HG03095 (cell line): ENCODE measurements around the gene PLB1.
"Not testable (repeated sequence)": the region's sequence is repeated elsewhere in the genome, so short reads cannot be mapped to it uniquely, and the experiment has no call there.

Experiments
- ATAC-seq: cut with Tn5 transposase; IDR thresholded peaks from one replicate; pipeline ENCODE4 v1.9.1; 2021; ENCODE audit warnings: moderate library complexity; ENCODE audit not compliant: unreplicated experiment

PLB1 gene

GRCh38 chr2:28662044-28662443 is 166.2 kb downstream of the PLB1 start:
- ATAC-seq, result no peak

DNA sequence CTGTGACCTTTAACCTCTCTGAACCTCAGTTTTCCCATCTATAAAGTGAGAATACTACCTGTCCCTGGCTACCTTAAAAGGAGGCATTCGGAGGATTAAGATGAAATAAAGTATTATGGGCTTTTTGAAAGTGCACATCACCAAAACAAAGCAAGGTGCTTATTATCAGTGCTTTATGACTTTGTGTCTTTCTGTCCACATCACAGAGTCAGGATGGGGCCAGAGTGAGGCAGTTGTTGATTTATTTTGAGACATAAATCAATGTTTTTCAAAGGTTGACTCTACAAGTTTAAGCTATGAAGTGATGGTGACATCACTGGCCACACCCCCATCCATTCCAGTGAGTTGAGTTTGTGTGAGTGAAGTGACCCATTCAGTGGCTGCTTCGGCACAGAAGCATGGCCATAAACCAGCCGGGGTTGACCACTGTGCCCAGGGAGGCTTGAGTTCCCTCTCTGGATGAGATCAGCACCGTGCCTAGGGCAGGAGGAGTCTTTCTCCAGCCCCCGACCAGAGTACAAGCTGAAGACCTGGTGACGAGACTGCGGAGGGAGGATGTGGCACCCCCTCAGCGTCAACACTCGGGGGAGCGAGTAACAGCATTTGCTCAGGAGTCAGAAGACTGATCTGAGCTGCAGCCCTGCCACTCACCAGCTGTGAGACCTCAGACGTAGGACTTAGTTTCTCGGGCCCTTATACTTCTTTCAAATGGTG is 166.8 kb downstream of the PLB1 start:
- no peak for ATAC-seq

DNA sequence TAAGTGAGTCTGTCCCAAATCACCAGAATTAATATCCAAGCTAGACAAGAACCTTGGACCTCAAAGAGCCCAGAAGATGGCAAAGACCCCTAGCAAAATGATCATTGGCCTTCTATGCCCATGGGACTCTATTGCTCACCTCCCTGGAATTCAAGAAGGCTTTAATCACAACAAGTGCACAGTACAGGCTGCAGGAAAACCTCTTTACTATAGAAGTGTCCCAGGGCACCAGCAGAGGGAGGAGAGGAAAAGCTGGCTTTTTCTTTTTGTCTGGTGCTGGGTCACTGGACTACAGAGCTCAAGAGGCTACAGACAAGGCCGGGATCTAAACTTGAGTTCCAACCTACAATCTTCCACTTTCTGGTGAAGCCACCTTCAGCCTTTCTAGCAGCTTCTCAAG is 167.5 kb downstream of the PLB1 start:
- no peak for ATAC-seq

DNA sequence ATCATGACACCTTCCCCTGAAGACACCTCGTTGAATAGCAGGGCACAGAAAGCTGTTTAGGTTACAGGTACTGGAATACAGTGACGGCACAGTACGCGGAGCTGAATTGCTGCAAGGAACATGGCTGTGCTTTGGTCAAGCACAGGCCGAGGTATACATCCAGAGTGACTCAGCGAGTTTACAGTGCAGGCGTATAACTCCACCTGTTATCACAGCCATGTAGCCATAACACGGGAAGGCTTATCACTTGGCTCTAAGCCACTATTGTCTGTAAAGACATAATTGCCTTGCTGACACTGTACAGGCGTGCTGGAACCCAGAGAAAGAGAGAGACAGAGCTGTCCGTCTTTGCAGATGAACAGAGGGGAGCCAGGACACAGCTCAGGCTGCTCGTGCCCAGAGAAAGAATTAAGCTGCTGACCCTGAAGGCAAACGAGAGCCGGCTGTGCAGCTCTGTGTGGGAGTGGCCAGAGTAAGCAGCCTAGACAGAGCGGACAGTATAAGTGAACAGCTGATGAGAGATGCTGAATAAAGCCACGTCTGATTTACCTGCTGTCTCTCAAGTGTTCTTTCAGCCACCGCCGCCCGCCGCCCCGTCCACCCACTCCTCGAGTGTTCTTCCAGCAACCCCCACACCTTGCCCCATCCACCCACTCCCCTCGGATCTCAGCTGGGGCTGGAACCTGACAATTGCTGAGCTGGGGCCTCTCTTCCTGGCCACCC is 168.4 kb downstream of the PLB1 start:
- no peak for ATAC-seq

DNA sequence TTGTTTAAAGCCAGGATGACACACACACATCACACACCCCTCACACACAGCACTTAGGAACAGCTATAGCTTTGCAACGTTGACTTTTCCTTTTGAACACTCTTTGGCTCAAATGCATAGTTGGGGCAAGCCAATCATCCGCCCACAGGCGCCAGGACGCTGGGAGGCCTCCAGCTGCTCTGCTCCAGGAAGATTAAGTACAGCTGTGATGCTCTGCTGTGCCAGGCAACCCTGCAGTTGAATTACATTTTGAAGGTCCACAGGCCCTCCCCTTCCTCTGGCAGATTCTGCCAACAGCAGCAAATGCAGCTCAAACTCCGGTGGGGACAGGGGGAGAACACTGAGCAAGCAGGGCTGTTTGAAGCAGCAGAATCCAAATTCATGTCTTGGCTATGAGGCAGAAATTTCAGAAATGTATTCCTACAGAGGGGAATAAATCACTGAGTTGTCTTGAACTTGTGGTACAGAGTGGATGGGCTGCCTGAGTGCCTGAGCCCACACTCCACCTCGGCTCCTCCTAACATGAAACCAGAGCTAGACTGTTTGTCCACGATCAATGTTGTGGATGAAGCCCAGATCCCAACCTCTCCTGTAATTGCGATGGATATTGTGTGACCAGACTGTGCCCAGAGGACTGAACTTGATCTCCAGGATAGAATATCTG is 169.3 kb downstream of the PLB1 start:
- ATAC-seq, result no peak

DNA sequence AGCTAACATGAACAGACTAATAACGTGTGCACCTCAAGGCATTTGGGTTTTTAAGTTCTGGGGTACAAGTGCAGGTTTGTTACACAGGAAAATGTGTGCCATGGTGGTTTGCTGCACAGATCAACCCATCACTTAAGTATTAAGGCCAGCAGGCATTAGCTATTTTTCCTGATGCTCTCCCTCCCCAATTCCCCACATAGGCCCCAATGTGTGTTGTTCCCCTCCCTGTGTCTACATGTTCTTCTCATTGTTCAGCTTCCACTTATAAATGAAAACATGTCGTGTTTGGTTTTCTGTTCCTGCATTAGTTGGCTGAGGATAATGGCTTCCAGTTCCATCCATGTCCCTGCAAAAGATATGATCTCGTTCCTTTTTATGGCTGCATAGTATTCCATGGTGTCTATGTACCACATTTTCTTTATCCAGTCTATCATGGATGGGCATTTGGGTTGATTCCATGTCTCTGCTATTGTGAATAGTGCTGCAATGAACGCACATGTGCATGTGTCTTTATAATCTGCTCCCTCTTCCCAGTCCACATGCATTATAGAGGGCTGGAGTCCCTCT is 170.0 kb downstream of the PLB1 start:
- not testable (repeated sequence) for ATAC-seq

DNA sequence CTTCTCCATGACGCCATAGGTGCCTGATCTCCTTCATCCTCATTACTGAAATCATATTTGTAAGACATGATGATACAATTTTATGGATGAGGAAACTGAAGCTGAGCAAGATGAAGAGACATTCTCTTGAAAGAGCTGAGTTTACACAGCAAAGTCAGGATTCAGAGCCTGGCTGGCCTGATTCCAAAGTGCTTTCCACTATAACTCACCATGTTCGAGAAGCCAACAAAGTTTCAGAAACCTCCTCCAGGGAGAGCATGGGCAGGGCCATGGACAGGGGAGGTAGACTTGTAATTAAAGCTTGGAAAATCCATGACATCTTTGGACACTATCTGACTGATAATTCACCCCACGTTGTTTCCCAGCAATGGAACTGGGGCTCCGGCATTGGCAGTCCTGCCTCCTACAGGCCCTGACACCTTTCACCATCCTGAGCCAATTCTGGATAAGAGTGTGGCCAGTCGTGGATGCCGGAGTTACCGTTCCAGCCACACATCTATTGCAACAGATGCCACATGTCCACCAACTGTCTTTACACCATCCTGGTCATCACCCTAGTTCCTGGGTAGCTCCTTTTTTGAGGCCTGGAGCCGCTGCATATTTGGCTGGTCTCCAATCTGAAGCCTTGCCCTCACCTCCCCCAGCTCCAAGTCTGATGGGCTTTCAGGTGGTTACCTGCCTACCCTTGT is 170.8 kb downstream of the PLB1 start:
- no peak for ATAC-seq

DNA sequence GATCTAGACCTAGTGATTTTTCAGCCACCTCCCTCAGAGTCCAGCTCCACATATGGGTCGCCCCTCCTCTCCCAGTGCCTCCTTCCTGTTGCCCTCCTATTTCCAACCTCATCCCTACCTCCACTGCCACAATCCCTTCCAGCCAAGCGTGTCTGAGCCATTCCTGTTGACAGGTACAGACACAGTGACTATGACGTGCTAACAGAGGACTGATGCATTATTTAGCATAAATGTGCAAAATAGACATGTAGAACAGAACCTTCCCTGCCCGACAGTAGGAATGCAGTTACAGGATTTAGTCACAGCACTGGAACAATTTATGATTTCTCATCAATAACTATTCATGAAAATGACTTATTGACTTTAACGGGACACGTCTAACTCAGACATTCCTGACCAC is 171.4 kb downstream of the PLB1 start:
- no peak for ATAC-seq

DNA sequence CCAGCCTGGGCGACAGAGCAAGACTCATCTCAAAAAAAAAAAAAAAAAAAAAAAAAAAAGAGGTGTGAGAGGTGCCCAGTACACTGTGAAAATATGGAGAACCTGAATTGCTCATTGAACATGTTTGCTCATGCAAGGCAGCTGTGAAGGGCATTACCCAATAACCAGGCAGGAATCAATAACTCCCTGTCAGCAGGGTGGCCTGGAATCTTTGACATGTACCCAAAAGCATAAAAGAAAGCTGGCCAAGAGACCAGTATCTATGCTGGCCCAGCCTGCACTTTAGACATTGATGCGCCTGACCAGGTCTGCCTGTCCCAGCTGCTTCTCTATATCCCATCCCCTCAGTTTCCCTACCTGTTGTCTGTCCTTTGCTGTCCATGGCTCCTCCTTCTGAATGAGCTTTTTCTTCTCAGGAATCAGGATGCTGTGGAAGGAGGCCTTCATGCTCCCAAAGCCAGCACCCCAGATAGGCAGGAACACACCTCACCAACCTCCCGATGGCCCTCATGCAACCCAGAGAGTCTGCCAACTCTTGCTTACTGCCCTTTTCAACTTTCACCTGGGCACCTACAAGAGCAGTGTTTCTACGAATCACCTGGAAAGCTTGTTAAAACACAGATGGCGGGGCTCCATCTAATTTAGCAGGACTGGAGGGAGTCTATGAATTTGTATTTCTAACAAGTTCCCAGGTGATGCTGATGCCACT is 172.4 kb downstream of the PLB1 start:
- ATAC-seq, result no peak

- ATAC-seq, result no peak
These were observed 173.0 kb downstream of the PLB1 start for GRCh38 chr2:28668880-28669279.

- ATAC-seq, result no peak
These were observed 175.0 kb downstream of the PLB1 start for GRCh38 chr2:28670856-28671255.

GRCh38 chr2:28673338-28673737 is 177.5 kb downstream of the PLB1 start:
- ATAC-seq, result no peak

GRCh38 chr2:28674062-28674712 is 178.3 kb downstream of the PLB1 start:
- no peak for ATAC-seq

- no peak for ATAC-seq
These were observed 178.8 kb downstream of the PLB1 start for GRCh38 chr2:28674713-28675068.

DNA sequence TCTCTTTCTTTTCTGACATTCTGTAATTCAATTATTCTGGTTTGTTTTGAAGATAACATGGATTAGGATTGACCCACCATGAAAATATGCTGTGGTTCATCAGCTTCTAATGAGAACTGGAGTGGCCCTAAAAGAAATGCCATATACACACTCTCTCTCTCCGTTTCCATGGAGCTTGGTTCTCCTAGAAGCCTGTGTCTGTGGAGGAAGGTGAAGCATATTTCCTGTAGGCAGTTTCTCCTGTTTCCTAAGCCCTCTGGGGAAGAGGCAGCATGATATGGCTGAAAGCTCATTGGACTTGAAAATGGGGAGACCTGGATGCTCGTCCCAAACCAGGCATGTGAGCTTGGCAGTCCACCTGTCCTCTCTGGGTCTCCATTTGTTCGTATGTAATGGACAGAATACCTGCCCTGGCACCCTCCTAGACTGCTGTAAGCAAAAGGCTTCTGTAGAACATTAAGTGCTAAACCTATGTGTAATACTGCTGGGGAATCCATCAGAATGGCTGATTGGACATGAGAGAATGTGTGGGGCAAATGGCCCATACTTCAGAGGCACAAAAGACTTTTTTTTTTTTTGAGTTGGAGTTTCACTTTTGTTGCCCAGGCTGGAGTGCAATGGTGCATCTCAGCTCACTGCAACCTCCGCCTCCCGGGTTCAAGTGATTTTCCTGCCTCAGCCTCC is 180.4 kb downstream of the PLB1 start:
- no peak for ATAC-seq

- ATAC-seq, result no peak
These were observed 182.5 kb downstream of the PLB1 start for GRCh38 chr2:28678175-28678855.

DNA sequence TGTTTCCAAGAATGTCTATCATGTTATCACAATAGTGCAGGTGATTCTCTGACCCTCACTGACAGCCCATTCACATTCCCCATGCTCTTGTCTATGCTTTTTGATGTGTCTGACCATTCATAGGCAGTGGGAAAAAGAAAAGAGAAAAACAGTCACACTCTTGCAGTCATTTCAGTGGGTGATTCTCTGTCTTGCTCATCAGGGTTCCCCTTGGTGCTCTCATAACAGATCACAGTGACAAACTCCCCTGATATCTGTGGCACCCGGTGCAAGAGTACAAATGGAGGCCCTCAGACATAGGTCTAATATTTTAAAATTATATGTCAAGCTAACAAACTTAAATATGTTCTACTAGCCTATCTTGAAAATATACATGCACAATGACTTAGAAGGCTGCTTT is 183.1 kb downstream of the PLB1 start:
- ATAC-seq, result no peak

GRCh38 chr2:28680657-28681056 is 184.8 kb downstream of the PLB1 start:
- ATAC-seq, result no peak

DNA sequence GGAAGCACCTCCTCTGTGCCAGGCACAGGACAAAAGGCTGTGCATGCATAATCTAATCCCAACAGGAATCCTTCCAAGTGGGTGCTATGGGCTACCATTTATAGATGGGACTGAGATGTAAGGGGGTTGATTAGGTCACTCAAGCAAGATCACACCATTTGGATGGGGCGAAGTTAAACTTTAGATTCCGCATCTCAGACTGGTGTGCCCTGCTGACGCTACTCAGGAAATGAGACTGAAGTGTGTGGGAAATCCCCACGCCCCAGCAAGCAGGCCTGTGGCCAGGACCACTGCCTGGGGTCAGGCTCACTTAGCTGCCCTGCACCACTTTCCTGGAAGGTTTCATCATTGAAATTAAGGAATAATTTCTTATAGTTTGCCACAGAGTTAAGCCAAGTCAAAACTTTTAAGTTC is 185.3 kb downstream of the PLB1 start:
- ATAC-seq, result peak; percentile 93
